ENCODE measurements around the gene UBE2D2. TPM values are rescaled to one million over a fixed set of nuclear protein-coding genes. Genes with fewer than 3 reads are reported as not detected.

Gene UBE2D2
- total and polyA plus RNA-seq, 10 of the 15 experiments (the other 5 are each of a cell fraction or from before 2014, with no cell fraction given) = 58.6 to 245 (median 128) TPM

GRCh38 chr5:139651853-139652787 lies 91.0 kb downstream of the UBE2D2 start (continued):
- no peak for TF ChIP-seq GABPA (IDR thresholded peaks at IDR 0.05; ENCODE audit: low read depth)
- TF ChIP-seq RUNX3 (IDR thresholded peaks at IDR 0.05; ENCODE audit: low read length) = no peak
- peak; percentile 20; the same call in 1 of the 2 replicates for TF ChIP-seq ZBTB33 (IDR thresholded peaks at IDR 0.05)
- TF ChIP-seq, protein P1, sequence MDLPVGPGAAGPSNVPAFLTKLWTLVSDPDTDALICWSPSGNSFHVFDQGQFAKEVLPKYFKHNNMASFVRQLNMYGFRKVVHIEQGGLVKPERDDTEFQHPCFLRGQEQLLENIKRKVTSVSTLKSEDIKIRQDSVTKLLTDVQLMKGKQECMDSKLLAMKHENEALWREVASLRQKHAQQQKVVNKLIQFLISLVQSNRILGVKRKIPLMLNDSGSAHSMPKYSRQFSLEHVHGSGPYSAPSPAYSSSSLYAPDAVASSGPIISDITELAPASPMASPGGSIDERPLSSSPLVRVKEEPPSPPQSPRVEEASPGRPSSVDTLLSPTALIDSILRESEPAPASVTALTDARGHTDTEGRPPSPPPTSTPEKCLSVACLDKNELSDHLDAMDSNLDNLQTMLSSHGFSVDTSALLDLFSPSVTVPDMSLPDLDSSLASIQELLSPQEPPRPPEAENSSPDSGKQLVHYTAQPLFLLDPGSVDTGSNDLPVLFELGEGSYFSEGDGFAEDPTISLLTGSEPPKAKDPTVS (IDR thresholded peaks at IDR 0.05; ENCODE audit: low read depth, low read length) = no peak
- TF ChIP-seq, protein P2, sequence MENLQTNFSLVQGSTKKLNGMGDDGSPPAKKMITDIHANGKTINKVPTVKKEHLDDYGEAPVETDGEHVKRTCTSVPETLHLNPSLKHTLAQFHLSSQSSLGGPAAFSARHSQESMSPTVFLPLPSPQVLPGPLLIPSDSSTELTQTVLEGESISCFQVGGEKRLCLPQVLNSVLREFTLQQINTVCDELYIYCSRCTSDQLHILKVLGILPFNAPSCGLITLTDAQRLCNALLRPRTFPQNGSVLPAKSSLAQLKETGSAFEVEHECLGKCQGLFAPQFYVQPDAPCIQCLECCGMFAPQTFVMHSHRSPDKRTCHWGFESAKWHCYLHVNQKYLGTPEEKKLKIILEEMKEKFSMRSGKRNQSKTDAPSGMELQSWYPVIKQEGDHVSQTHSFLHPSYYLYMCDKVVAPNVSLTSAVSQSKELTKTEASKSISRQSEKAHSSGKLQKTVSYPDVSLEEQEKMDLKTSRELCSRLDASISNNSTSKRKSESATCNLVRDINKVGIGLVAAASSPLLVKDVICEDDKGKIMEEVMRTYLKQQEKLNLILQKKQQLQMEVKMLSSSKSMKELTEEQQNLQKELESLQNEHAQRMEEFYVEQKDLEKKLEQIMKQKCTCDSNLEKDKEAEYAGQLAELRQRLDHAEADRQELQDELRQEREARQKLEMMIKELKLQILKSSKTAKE (IDR thresholded peaks at IDR 0.05; ENCODE audit: low read depth, poor library complexity, severe bottlenecking) = peak; percentile 61
- no peak for TF ChIP-seq MTA3 (IDR thresholded peaks at IDR 0.05; ENCODE audit: borderline replicate concordance, low read length)
- TF ChIP-seq, protein P3, sequence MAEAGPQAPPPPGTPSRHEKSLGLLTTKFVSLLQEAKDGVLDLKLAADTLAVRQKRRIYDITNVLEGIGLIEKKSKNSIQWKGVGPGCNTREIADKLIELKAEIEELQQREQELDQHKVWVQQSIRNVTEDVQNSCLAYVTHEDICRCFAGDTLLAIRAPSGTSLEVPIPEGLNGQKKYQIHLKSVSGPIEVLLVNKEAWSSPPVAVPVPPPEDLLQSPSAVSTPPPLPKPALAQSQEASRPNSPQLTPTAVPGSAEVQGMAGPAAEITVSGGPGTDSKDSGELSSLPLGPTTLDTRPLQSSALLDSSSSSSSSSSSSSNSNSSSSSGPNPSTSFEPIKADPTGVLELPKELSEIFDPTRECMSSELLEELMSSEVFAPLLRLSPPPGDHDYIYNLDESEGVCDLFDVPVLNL (IDR thresholded peaks at IDR 0.05; ENCODE audit: low read depth, low read length) = no peak
- TF ChIP-seq EP300 (IDR thresholded peaks at IDR 0.05; ENCODE audit: borderline replicate concordance in 1 of 2, control insufficient read depth in 1 of 2, low read depth in 2 of 2, low read length in 2 of 2) = peak; percentile 55 to 62; a peak in 2 of 4 replicates
- TF ChIP-seq DPF2 (IDR thresholded peaks at IDR 0.05) = peak; percentile 86
- TF ChIP-seq RAD21 (IDR thresholded peaks at IDR 0.05; ENCODE audit: insufficient read depth, low read depth, low read length) = no peak
- TF ChIP-seq MEF2A (IDR thresholded peaks at IDR 0.05; ENCODE audit: insufficient read depth, low read depth, low read length) = peak; percentile 96
